ENCODE data around the gene ADAMTS16. TPM values are rescaled to one million over a fixed set of nuclear protein-coding genes. Genes with fewer than 3 reads are reported as not detected.

ADAMTS16 gene
- total and polyA plus RNA-seq, 7 donors: under 0.01 to 5.3 (median 0.16) TPM; not detected in 2

DNA sequence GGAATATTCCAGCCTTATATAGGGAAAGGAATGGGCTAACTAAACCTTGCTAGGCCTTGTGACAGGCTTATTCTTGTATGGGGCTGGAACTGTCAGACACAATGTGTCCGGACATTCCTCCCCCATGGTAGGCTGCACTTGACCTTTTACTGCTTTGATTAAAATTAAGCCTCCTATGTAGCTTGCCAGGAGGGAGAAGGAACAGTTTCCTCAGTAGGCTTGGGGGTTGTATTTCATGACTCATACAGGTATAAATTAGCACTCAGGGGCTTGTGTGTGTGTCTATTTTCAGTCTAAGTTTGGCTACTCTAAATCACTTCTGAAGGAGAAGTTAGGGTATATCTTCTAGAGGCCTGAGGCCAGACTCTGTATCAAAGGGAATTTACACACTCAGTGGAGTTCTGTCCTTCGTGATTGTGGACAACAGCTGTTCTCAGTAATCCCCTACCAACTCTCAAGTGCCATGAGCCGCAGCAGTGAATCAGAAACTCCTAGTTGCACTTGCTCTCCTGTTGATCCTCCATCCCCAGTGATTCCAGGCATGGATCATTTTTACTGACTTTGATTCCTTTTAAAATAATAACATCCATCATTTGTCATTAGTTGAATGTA, 16.4 kb downstream of the ADAMTS16 start:
- no peak for TF ChIP-seq POLR2AphosphoS5 (IDR thresholded peaks at IDR 0.05)
- TF ChIP-seq EP300 (IDR thresholded peaks at IDR 0.05): no peak
- TF ChIP-seq, protein P1, sequence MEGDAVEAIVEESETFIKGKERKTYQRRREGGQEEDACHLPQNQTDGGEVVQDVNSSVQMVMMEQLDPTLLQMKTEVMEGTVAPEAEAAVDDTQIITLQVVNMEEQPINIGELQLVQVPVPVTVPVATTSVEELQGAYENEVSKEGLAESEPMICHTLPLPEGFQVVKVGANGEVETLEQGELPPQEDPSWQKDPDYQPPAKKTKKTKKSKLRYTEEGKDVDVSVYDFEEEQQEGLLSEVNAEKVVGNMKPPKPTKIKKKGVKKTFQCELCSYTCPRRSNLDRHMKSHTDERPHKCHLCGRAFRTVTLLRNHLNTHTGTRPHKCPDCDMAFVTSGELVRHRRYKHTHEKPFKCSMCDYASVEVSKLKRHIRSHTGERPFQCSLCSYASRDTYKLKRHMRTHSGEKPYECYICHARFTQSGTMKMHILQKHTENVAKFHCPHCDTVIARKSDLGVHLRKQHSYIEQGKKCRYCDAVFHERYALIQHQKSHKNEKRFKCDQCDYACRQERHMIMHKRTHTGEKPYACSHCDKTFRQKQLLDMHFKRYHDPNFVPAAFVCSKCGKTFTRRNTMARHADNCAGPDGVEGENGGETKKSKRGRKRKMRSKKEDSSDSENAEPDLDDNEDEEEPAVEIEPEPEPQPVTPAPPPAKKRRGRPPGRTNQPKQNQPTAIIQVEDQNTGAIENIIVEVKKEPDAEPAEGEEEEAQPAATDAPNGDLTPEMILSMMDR (IDR thresholded peaks at IDR 0.05): no peak
- no peaks in the 10 kb centered on the region for H3K27me3 ChIP-seq
- intact Hi-C loops (cut with DNase I): no loop called here
- no peak overlapping the region for H3K27ac ChIP-seq
- H3K9me3 ChIP-seq: no peaks in the 10 kb centered on the region
- H3K4me1 ChIP-seq: no peaks in the 10 kb centered on the region
- no peaks in the 10 kb centered on the region for H3K36me3 ChIP-seq
- WGBS, 2 donors: 58 to 69% methylated on average over 3 of the region's 3 CpGs
- H3K4me3 ChIP-seq: no peak overlapping the region
- no peak for DNase-seq

DNA sequence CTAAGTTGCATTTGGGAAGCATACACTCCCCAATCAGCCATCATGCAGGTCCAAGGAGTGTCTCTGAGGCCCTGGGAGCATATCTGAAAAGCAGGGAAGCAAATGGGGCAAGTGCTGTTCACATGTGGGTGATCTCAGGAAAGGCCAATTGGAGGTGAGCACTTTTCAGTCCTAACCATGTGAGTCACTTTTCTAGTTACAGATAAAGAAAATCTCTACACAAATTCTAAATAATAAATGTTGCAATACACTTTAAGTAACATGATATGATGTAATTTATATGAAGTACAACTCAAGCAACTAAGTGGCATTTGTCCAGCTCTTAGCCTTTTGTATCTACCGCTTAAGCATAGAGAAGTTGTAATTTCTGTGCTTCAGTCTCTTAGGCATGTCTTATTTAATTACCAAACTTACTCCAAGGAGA, 18.4 kb downstream of the ADAMTS16 start:
- H3K36me3 ChIP-seq: no peaks in the 10 kb centered on the region
- TF ChIP-seq POLR2A (IDR thresholded peaks at IDR 0.05) (no peak), POLR2AphosphoS5 (IDR thresholded peaks at IDR 0.05) (no peak), EP300 (IDR thresholded peaks at IDR 0.05) (no peak)
- TF ChIP-seq, protein P1 (IDR thresholded peaks at IDR 0.05): no peak
- WGBS, 2 donors: 96 to 97% methylated on average over 1 of the region's 1 CpG
- no peaks in the 10 kb centered on the region for H3K4me1 ChIP-seq
- no peaks in the 10 kb centered on the region for H3K9me3 ChIP-seq
- no peak for DNase-seq
- no peak overlapping the region for H3K4me3 ChIP-seq
- H3K27me3 ChIP-seq: no peaks in the 10 kb centered on the region
- no peak overlapping the region for H3K27ac ChIP-seq
- intact Hi-C loops (cut with DNase I): no loop called here

GRCh38 chr5:5159282-5160103, 19.4 kb downstream of the ADAMTS16 start:
- no peak for TF ChIP-seq POLR2A (IDR thresholded peaks at IDR 0.05)
- no peak for TF ChIP-seq POLR2AphosphoS5 (IDR thresholded peaks at IDR 0.05)
- TF ChIP-seq, protein P1 (IDR thresholded peaks at IDR 0.05): no peak
- H3K27ac ChIP-seq: no peak overlapping the region
- no peaks in the 10 kb centered on the region for H3K9me3 ChIP-seq
- no peaks in the 10 kb centered on the region for H3K36me3 ChIP-seq
- no peaks in the 10 kb centered on the region for H3K4me1 ChIP-seq
- intact Hi-C loops (cut with DNase I): no loop called here
- DNase-seq: no peak
- 53 to 61% methylated on average over 5 of the region's 5 CpGs for WGBS, 2 donors
- no peaks in the 10 kb centered on the region for H3K27me3 ChIP-seq
- no peak overlapping the region for H3K4me3 ChIP-seq

GRCh38 chr5:5164163-5164562, 24.0 kb downstream of the ADAMTS16 start:
- no peak overlapping the region for H3K4me3 ChIP-seq
- H3K9me3 ChIP-seq: no peaks in the 10 kb centered on the region
- 63 to 71% methylated on average over 5 of the region's 5 CpGs for WGBS, 2 donors
- H3K4me1 ChIP-seq: no peaks in the 10 kb centered on the region
- H3K27ac ChIP-seq: no peak overlapping the region
- DNase-seq: no peak
- intact Hi-C loops (cut with DNase I): no loop called here
- TF ChIP-seq, protein P1 (IDR thresholded peaks at IDR 0.05): no peak
- TF ChIP-seq POLR2AphosphoS5 (IDR thresholded peaks at IDR 0.05) (no peak), POLR2A (IDR thresholded peaks at IDR 0.05) (no peak), EP300 (IDR thresholded peaks at IDR 0.05) (no peak)
- H3K36me3 ChIP-seq: no peaks in the 10 kb centered on the region
- H3K27me3 ChIP-seq: no peaks in the 10 kb centered on the region
